GM13977 (cell line): ENCODE results near the gene LAP3.
"Not testable (repeated sequence)": the region's sequence is repeated elsewhere in the genome, so short reads cannot be mapped to it uniquely, and the experiment has no call there.

Experiments used
- DNase-seq: peaks from one replicate; pipeline ENCODE4 v3.0.0; 2012; ENCODE audit warnings: low spot score
- in situ Hi-C: fragments of 300-500 bp; cut with MboI; formaldehyde crosslinking; loops from one replicate; pipeline ENCODE4 v1.12.0; 2022; ENCODE audit warnings: low sequenced_read_pairs, low pct_unique_long_range_greater_than_20kb, mixed read lengths, inconsistent platforms; ENCODE audit not compliant: unreplicated experiment
- TF ChIP-seq, protein P1 (sequence below): IDR thresholded peaks from 2 replicates; pipeline ENCODE4 v1.5.1; 2012; ENCODE audit warnings: mild to moderate bottlenecking, control low read depth; ENCODE audit not compliant: insufficient read depth; ENCODE audit errors: extremely low read depth, missing control alignments

The LAP3 gene

DNA sequence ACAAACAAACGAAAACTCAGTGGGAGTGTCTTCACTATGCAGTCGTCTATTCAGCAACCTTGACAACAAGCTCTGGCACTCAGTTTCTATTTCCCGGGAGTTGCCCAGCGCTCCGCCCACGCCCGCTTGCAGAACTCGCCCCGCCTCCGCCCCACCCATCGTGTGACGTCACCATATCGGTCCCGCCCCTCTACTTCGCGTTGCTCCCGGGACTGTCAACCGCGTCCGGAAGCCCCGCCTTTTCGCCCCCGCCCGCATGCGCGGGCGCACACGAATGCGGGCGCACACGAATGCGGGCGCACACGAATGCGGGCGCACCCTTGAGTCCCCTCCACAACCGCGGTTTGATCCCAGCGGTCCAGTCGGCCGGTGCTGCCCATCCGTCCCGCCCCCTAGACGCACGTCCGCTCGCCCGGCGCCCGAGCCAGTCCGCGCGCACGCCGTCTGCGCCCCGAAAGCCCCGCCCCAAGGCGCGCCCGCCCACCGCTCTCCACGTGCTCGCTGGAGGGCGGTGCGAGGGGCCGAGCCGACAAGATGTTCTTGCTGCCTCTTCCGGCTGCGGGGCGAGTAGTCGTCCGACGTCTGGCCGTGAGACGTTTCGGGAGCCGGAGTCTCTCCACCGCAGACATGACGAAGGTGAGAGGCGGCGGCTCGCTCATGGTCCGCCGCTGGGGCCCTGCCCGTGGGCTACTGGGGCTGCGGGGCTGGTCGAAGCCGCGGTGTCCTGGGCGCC, at the start of gene LAP3:
Gene LAP3 (plus strand): TSS at position 267 of the 733 bp plus-strand sequence. CDS start 268 bp downstream, at position 535.
- peak; percentile 96 for DNase-seq
- in situ Hi-C loops: no loop called here
- TF ChIP-seq, protein P1, sequence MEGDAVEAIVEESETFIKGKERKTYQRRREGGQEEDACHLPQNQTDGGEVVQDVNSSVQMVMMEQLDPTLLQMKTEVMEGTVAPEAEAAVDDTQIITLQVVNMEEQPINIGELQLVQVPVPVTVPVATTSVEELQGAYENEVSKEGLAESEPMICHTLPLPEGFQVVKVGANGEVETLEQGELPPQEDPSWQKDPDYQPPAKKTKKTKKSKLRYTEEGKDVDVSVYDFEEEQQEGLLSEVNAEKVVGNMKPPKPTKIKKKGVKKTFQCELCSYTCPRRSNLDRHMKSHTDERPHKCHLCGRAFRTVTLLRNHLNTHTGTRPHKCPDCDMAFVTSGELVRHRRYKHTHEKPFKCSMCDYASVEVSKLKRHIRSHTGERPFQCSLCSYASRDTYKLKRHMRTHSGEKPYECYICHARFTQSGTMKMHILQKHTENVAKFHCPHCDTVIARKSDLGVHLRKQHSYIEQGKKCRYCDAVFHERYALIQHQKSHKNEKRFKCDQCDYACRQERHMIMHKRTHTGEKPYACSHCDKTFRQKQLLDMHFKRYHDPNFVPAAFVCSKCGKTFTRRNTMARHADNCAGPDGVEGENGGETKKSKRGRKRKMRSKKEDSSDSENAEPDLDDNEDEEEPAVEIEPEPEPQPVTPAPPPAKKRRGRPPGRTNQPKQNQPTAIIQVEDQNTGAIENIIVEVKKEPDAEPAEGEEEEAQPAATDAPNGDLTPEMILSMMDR: no peak

DNA sequence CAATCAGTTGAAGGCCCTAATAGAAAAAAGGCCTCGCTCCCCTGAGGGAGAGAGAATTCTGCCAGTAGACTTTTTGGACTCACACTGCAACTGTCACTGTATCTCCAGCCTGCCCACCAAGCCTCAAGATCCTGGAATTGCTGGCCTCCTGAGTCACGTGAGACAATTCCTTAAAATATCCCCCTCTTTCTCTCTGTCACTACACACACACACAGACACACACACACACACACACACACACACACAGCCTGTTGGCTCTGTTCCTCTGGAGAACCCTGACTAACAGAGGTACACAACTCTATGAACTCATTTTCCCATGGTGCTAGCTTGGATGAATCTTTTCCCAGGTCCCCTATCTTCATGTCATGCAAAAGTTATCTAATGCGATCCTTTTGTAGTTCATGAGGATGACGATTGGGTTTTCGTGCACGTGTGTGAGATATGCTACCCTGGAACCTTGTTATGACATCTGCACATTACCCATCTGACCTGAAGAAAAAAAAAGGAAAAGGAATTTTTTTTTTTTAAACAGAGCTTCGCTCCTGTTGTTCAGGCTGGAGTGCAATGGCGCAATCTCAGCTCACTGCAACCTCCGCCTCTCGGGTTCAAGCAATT, 48.3 kb upstream of the LAP3 start:
- DNase-seq: no peak
- TF ChIP-seq, protein P1: no peak
- in situ Hi-C loops: loop anchor here (25.0 kb wide), 1 partner anchor 1059 kb away; no protein-coding TSS in a partner anchor

GRCh38 chr4:17531538-17532285, 45.3 kb upstream of the LAP3 start:
- TF ChIP-seq, protein P1: no peak
- DNase-seq: no peak
- in situ Hi-C loops: loop anchor here (25.0 kb wide), 1 partner anchor 1056 kb away; no protein-coding TSS in a partner anchor

- TF ChIP-seq, protein P1: no peak
- in situ Hi-C loops: loop anchor here (25.0 kb wide), 1 partner anchor 1053 kb away; no protein-coding TSS in a partner anchor
- no peak for DNase-seq
Observed at GRCh38 chr4:17534705-17535104, 42.3 kb upstream of the LAP3 start.

GRCh38 chr4:17535242-17535641, 41.8 kb upstream of the LAP3 start:
- TF ChIP-seq, protein P1: no peak
- in situ Hi-C loops: loop anchor here (25.0 kb wide), 1 partner anchor 1052 kb away; no protein-coding TSS in a partner anchor
- no peak for DNase-seq

- TF ChIP-seq, protein P1: no peak
- DNase-seq: no peak
Observed at GRCh38 chr4:17535906-17536305, 41.1 kb upstream of the LAP3 start.

DNA sequence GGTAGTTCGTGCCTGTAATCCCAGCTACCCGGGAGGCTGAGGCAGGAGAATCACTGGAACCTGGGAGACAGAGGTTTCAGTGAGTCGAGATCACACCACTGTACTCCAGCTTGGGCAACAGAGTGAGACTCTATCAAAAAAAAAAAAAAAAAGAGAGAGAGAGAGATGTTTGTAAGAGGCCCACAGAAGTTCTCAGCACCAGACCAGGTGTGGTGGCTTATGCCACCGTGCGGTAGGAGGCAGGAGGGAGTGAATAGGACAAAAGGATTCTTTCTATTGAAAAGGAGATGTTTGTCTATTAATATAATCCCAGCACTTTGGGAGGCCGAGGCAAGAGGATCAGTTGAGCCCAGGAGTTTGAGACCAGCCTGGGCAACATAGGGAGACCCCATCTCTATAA, 39.9 kb upstream of the LAP3 start:
- DNase-seq: not testable (repeated sequence)

More at GRCh38 chr4:17535906-17536305, 41.1 kb upstream of the LAP3 start:
- in situ Hi-C loops: loop anchor here (25.0 kb wide), 1 partner anchor 1051 kb away; no protein-coding TSS in a partner anchor

More for the DNA sequence above, 39.9 kb upstream of the LAP3 start:
- in situ Hi-C loops: loop anchor here (25.0 kb wide), 1 partner anchor 1050 kb away; no protein-coding TSS in a partner anchor
